HG02970 (cell line): ENCODE data around the gene EML2.

Source experiments
- ATAC-seq: cut with Tn5 transposase; IDR thresholded peaks from one replicate; pipeline ENCODE4 v1.9.1; 2021; ENCODE audit warnings: mild to moderate bottlenecking, moderate library complexity, moderate number of reproducible peaks; ENCODE audit not compliant: unreplicated experiment, low FRiP score

Gene EML2

DNA sequence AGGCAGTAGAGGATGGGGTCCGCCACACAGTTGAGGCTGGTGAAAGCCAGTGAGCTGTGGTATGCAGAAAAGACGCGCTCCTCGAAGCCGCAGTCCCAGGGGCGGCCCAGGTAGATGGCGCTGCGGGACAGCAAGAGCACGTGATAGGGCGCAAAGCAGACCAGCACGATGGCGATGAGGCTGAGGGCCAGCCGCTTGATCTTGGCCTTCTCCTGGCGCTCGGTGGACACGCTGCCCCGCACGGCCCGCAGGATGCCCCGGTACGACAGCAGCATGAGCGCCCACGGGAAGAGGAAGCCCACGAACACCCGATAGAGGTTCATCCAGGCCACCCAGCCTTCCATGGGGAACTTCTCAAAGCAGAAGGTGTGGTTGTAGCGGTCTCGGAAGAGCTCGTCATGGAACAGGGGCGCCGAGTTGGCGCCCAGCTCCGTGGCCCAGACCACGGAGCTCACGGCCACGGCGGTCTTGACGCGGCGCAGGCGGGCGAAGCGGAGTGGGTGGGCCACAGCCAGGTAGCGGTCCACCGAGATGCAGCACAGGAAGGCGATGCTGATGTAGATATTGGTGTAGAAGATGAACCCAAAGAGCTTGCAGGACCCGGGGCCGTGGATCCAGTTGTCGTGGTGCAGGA is 48.1 kb downstream of the EML2 start:
- no peak for ATAC-seq

DNA sequence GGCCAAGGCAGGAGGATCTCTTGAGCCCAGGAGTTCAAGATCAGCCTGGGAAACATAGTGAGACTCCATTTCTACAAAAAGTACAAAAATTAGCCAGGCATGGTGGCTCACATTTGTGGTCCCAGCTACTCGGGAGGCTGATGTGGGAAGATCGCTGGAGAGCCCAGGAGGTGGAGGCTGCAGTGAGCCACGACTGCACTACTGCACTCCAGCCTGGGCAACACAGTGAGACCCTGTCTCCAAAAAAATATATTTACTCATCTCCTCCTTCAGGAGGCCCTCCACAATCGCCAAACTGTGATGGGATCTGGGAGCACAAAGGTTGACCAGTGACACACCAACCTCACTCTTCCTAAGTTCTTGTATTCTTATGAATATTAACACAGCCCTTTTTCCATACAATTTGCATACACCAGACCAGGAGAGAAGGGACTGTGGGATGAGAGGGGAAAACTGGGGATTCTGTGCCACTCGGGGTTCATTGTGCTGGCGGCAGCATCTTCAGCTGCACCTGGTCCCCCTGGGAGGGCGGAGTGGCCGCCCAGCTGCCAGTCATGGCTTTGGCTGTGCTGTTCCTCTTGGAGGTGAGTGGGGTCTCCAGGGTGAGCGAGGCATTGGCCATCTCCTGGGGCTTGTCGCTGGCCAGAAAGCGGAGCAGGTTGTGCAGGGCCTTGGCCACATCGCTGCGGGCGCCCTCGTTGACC is 48.7 kb downstream of the EML2 start:
- no peak for ATAC-seq

DNA sequence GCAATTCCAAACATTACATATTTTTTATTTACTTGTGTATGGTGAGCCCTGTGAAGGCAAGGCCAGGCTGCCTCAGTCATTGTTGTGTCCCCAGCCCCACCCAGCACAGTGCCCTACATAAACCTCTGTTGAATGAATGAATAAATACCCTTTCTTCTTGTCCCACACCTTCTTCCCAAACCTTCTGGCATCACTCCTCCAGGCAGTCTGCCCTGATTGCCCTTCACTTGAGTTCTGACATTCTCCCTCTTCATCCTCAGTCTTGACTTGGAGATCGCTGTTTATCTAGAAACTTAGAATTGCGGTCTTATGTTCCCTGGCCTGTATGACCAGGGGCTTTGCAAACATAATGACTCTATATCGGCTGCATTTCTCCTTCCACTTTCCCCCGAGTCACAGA is 49.4 kb downstream of the EML2 start:
- ATAC-seq: no peak

DNA sequence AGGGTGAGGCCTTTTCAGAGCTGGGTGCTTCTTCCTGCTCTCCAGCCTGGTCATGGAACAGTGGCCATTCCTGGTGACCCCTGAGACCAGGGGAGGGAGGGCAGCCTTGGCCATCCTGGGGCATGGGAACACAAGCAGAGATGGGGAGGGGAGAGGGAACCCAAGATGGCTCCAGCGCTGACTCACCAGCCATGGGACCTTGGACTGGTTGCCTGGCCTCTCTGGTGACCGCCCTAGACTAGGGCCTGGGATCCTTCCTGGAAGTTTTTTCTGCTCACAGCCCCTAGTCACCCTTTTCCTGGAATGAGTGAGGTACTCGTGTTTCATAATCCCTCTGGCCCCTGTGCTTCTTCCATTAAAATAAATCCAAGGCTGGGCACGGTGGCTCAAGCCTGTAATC is 51.3 kb downstream of the EML2 start:
- no peak for ATAC-seq

GRCh38 chr19:45585158-45585577 is 54.0 kb downstream of the EML2 start:
- ATAC-seq: no peak

DNA sequence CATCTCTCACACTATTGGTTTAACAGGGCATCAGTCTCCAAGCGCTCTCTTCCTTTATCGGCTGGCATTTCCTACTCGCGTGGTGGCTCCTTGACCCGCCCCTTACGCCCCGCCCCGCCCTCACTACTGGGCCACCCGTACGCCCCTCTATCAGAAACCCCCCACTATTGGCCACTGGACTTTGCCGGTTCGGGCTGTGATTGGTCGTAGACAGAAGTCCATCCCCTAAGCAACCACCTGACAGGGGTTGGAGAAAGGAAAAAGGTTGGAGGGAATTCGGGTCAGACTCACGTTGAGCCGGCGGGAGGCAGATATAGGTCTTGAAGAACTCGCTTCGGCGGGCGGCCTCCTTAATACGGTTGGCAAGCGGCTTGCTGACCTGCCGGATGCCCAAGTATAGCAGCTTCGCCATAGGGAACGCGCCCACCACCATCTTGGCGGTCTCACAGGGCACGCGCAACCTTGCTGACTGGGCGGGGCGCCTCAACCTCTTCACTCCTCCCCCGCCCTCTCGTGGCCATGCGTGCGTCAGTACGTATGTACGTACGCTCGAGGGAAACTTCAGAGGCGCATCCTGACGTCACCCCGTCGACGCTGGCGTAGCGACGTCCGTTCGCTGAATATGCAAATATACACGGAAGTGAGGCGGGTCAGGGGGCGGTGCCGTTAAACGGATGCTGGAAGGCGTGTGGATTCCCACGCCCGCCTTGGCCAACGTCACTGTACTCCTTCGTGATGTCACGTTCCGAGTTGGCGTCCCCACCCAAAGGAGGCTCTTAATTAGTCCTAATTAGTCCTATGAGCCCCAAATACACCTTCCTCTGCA is 54.7 kb downstream of the EML2 start, which contains the start of gene OPA3:
Gene OPA3 (minus strand): TSS at position 471 of the 826 bp plus-strand sequence. CDS start 38 bp downstream, at position 433.
- peak; percentile 92 for ATAC-seq

- ATAC-seq: no peak
Observed at GRCh38 chr19:45581576-45581975, 57.6 kb downstream of the EML2 start.

GRCh38 chr19:45578861-45579260 is 60.3 kb downstream of the EML2 start:
- no peak for ATAC-seq

DNA sequence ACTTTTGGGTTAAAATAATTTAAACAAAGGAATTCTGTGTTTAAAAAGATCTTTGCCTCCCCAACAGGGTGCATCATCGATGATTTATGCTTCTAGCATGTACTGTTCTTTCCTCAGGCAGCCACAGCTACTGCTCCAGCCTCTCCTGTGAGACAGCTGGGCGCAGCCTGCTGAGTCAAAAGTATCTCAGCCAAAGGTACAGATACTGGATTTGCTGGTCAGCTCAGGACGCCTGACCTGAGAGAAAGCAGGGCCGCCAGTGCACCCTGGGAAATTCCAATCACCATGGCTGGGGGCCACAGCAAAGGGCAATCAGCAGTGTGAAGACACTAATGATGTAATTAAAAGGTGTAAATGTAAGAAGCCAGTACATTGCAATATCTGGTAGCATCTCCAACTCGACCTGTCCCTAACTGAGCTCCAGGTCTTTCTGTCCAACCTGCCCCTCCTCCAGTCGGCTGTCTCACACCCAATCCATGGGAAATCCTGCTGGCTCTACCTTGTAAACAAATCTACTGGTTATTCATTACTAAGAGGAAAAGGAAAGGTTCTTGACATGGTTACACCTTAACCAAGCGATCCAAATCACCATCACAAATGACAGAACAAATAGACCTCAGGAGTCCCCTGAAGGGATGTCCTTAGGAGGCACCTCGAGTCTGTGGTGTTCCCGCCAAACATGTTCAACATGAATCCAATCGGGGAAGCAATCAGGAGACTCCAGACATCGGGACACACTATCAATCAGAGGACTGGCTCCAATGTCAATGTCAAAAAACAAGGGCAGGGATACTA is 61.9 kb downstream of the EML2 start:
- no peak for ATAC-seq

DNA sequence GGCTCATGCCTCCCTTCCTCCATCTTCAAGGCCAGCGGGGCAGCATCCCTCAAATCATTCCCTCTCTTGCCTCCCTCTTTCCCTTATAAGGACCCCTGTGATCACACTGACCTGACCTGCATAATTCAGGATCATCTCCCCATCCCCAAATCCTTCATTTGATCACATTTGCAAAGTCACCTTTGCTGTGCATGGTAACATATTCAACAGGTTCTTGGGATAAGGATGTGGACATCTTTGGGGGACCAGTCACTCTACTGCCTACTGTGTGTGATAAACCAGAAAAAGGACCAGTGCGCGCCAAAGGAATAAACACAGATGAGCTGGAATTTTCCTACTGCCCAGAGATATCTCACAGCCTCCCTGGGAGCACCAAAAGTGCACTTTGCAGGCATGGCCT is 62.5 kb downstream of the EML2 start:
- no peak for ATAC-seq

DNA sequence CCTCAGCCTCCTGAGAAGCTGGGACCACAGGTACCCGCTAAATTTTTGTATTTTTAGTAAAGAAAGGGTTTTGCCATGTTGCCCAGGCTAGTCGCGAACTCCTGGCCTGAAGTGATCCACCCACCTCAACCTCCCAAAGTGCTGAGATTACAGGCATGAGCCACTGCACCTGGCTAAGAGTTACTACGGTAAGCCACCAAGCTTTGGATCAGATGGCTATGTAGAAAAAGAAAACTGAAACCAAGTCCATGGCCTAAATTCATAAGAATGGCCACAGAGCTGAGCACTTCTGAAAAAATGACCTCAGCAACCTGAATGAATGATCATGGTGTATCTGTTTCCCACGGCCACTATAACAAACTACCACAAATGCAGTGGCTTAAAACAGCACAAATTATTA is 64.0 kb downstream of the EML2 start:
- ATAC-seq: no peak

- ATAC-seq: no peak
Observed at GRCh38 chr19:45574526-45574925, 64.7 kb downstream of the EML2 start.

- no peak for ATAC-seq
Observed at GRCh38 chr19:45571457-45572220, 67.6 kb downstream of the EML2 start.

DNA sequence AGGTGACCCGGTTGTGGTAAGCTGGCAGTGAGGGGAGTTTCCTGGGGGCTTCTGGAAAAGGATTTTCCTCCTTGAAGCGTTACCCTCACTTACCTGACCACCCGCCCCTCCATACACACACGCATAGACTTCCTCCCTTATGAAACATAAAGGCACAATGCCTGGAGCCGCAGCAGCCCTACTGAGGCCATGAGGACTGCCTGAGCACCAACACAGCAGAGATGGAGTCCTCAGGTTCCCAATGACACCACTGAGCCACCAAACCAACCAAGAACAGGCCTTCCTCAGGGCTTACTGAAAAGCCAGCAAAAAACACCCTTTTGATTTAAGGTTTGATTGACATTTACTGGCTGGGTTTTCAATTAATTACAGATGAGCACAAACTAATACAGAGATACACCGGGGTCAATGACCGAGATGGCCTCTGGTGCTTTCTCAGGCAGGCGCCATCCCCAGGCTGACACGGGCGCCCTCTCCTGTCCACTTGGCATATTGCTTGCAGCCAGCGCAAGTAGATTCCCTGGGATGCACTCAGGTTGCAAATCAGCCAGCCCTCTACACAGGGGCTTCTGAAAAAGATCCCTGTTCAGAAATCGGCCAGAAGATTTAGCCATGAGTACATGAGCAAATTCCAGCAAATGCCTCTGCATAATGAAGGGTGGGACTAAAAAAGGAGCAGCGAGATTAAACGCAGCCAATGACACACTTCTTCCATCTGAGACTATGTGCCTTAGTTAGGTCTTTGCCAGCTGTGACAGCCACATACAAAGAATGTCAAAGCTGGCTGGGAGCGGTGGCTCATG is 69.4 kb downstream of the EML2 start:
- ATAC-seq: no peak

GRCh38 chr19:45568732-45569131 is 70.5 kb downstream of the EML2 start:
- no peak for ATAC-seq

- no peak for ATAC-seq
Observed at GRCh38 chr19:45567609-45568008, 71.6 kb downstream of the EML2 start.

GRCh38 chr19:45564131-45564780 is 74.9 kb downstream of the EML2 start:
- no peak for ATAC-seq

GRCh38 chr19:45560686-45561085 is 78.5 kb downstream of the EML2 start:
- no peak for ATAC-seq

DNA sequence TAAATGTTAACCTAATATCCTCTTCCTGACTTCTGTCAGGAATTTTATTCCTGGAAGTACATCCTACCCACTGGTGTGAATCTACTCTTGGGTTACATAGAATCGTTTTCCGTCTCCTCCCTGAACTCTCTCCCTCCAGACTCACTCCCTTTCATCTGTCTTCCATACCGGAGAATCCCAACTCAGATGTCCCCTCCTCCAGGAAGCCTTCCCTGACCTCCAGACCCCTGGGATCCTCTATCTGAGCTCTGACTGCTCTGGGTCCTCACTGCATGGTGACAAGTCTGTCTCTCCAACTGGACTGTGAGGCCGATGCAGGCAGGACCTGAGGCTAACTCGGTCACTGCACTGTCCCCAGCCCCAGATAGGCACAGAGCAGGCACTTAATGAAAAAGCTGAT is 79.2 kb downstream of the EML2 start:
- ATAC-seq: no peak
